Measurements from ENCODE around the gene KY. TPM values are rescaled to one million over a fixed set of nuclear protein-coding genes. Genes with fewer than 3 reads are reported as not detected.

The KY gene
- total RNA-seq, 1 donor from 2014 or later, result not detected

DNA sequence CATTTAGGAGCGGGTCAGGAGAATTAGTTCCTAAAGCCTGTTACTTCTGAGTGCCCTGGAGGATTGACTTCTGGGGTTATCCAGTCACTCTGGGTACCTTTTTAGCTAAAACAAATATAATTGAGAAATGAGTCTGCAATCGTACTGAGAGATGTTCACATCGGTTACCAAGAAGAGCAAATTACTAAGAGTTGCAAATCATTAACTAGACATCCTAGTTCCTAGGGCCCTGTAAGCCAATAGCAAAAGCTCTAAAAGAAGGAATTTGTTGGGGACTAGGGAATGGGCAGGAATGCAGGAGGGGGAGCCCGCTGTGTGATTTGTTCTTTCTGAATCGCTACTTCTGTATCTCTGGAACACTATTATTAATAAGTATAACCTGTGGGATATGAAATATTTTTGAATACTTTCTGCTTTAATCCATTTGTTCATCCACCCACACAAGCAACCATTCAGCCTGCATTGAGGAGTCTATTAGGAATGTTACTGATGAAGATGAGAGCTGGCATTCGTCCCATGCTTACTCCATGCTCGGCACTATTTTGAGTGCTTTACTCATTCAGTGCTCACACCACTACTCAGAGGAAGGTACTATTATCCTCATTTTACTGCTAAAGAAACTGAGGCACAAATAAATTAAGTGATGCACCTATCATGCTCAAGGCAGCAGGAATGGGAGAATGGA, 31.5 kb upstream of the KY start:
- H3K27me3 Mint-ChIP-seq (ENCODE audit: low read depth), result peaks cover 2% of the 10 kb centered on the region
- no peak overlapping the region for H3K4me3 Mint-ChIP-seq (ENCODE audit: low read depth)
- no peaks in the 10 kb centered on the region for H3K36me3 Mint-ChIP-seq (ENCODE audit: low read depth)
- no peak overlapping the region for H3K27ac Mint-ChIP-seq
- intact Hi-C loops (cut with micrococcal nuclease), result no loop called here
- no peak for DNase-seq (ENCODE audit: low spot score)
- H3K4me1 Mint-ChIP-seq (ENCODE audit: low read depth), result no peaks in the 10 kb centered on the region
- no peaks in the 10 kb centered on the region for H3K9me3 Mint-ChIP-seq

DNA sequence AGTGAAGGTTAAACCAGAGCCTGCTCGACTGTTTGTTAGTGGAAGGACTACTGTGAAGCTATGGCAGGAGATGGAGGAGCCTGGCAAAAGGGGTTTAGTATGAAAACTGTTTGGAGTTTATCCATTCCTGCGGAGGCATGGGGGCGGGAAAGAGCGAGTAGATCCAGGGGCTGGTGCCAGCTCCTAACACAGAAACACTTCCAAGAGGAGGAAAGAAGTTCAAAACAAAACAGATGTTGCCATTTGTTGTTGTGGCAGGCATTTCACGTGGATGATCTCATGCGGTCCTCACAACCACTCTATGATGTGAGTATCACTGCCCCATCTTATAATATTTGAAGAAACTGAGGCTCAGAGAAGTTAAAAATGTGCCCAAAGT, 30.7 kb upstream of the KY start:
- Mint-ChIP-seq H3K36me3 (ENCODE audit: low read depth) (no peaks in the 10 kb centered on the region), H3K4me3 (ENCODE audit: low read depth) (no peak overlapping the region), H3K9me3 (no peaks in the 10 kb centered on the region), H3K27ac (no peak overlapping the region), H3K27me3 (ENCODE audit: low read depth) (peaks cover 2% of the 10 kb centered on the region), H3K4me1 (ENCODE audit: low read depth) (no peaks in the 10 kb centered on the region)
- intact Hi-C loops (cut with micrococcal nuclease), result no loop called here
- DNase-seq (ENCODE audit: low spot score), result no peak

DNA sequence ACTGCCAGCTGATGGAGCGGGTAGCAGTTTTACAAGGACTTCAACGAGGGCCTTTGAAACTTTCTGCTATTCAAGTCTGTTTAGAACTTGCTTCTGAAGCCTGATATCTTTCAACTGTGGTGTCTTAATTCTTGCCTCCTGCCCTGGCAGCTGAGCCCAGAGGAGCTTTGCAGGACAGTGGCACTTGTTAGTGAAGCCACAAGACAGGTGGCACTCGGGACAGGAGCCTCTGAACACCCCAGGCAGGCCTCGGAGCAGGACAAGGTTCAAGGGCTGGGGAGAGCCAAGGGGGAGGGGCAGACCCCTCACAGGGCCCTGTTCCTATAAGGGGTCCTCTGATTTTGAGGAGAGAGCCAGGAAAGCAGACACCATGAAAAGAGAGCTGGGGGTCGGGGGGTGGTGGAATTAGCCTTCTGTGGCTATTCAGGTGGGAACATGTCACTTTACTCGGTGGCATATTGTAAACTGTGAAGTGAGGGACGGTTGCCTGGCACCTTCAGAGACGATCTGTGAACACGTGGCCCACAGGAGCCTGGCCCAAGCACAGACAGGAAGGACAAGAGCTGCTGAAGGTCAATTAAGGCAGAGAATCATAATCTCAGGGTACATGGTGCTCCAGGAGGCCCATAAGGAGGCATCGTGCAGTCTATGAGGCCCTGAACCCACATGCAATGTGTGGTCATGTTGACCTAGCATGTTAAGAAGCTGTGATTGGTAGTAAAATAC, 30.1 kb upstream of the KY start:
- DNase-seq (ENCODE audit: low spot score), result no peak
- Mint-ChIP-seq H3K4me1 (ENCODE audit: low read depth) (no peaks in the 10 kb centered on the region), H3K4me3 (ENCODE audit: low read depth) (no peak overlapping the region), H3K27me3 (ENCODE audit: low read depth) (peaks cover 2% of the 10 kb centered on the region), H3K27ac (no peak overlapping the region), H3K9me3 (no peaks in the 10 kb centered on the region), H3K36me3 (ENCODE audit: low read depth) (no peaks in the 10 kb centered on the region)
- intact Hi-C loops (cut with micrococcal nuclease), result no loop called here

DNA sequence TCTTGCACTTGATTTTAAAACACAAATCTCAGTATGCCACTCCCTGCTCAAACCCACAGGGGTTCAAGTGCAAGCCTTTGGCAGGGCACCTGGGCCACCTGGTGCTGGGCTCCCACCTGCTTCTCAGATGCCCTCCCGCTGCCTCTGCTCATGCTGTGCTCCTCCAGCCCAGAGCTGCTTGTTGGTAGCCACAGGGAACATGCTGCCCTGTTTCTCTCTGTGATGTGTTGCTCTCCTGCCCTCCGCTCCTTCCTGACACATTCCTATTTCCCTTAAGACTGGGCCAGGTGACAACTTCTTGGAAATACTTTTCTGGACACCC, 27.1 kb upstream of the KY start:
- intact Hi-C loops (cut with micrococcal nuclease), result no loop called here
- H3K9me3 Mint-ChIP-seq, result peaks cover 17% of the 10 kb centered on the region
- H3K4me3 Mint-ChIP-seq (ENCODE audit: low read depth), result no peak overlapping the region
- peaks cover 2% of the 10 kb centered on the region for H3K27me3 Mint-ChIP-seq (ENCODE audit: low read depth)
- no peak overlapping the region for H3K27ac Mint-ChIP-seq
- H3K4me1 Mint-ChIP-seq (ENCODE audit: low read depth), result no peaks in the 10 kb centered on the region
- no peak for DNase-seq (ENCODE audit: low spot score)
- H3K36me3 Mint-ChIP-seq (ENCODE audit: low read depth), result no peaks in the 10 kb centered on the region

DNA sequence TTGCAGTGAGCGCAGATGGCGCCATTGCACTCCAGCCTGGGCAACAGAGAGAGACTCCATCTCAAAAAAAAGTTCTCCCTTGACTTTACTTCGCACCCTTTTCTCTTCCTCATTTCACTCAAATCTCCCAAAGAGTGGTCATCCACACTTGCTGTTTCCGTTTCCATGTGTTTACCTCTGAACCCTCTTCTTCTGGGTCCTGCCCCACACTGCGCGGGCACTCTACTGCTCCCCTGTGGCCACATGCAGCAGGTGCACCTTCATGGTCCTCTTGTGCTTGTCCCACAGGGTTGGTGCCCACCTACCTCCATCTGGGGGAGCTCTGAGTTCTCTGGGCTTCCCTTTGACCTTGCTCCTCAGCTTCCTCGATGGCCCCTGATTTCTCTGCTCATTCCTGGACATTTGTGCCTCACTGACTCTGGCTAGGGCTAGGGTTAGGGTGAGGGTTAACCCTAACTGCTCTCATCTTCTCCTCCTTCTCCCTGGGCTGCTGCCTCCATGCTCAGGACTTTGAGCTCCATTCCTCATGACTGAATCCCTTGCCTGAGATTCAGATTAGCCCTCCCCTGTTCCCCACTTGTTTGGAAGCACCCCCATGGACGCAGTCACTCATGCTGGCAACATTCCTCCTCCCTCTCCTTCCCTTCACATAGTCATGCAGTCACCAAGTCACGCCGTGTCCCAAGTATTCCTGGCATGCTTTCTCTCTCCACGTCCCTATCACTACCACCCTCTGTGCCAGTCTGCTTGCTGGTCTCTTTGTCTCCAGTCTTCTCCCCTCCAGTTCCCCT, 26.6 kb upstream of the KY start:
- intact Hi-C loops (cut with micrococcal nuclease), result no loop called here
- Mint-ChIP-seq H3K4me1 (ENCODE audit: low read depth) (no peaks in the 10 kb centered on the region), H3K27me3 (ENCODE audit: low read depth) (peaks cover 2% of the 10 kb centered on the region), H3K36me3 (ENCODE audit: low read depth) (no peaks in the 10 kb centered on the region), H3K9me3 (peaks cover 17% of the 10 kb centered on the region), H3K27ac (no peak overlapping the region), H3K4me3 (ENCODE audit: low read depth) (no peak overlapping the region)
- DNase-seq (ENCODE audit: low spot score), result no peak

DNA sequence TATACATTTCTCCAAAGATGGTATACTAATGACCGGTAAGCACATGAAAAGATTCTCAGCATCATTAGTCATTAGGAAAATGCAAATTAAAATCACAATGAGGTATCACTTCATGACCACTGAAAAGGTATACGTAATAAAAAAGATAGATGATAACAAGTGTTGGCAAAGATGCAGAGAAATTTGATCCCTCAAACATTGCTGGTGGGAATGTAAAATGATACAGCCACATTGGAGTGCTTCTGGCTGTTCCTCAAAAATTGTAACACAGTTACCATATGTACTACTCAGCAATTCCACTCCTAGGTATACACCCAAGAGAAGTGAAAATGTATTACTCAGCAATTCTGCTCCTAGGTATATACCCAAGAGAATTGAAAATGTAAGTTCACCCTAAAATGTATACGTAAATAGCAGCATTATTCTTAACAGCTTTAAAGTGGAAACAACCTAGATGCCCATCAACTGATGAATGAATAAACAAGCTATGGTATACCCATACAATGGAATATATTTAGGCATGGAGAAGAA, 25.0 kb upstream of the KY start:
- Mint-ChIP-seq H3K36me3 (ENCODE audit: low read depth) (no peaks in the 10 kb centered on the region), H3K4me3 (ENCODE audit: low read depth) (no peak overlapping the region), H3K27me3 (ENCODE audit: low read depth) (no peaks in the 10 kb centered on the region), H3K9me3 (peaks cover 17% of the 10 kb centered on the region), H3K27ac (no peak overlapping the region), H3K4me1 (ENCODE audit: low read depth) (no peaks in the 10 kb centered on the region)
- DNase-seq (ENCODE audit: low spot score), result no peak
- intact Hi-C loops (cut with micrococcal nuclease), result no loop called here

DNA sequence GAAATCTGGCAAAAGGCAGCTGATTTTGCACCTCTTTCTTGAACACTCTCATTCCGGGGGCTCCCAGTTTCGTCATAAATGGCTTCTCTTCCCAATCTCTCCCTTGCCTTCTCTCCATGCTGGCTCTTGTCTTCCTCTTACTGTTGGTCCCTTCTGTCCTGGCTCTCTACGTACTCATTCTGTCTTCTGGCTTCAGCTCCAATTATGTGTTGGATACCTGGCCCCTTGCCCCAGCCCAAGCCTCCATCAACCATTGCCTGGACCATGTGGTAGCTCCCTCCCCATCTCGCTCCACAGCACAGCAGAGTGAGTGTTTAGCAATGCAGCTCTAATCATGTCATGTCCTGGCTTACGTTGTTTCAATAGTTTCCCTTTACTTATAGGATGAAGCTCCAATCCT, 21.7 kb upstream of the KY start:
- no peaks in the 10 kb centered on the region for H3K36me3 Mint-ChIP-seq (ENCODE audit: low read depth)
- no peak for DNase-seq (ENCODE audit: low spot score)
- H3K4me1 Mint-ChIP-seq (ENCODE audit: low read depth), result no peaks in the 10 kb centered on the region
- intact Hi-C loops (cut with micrococcal nuclease), result no loop called here
- H3K27ac Mint-ChIP-seq, result no peak overlapping the region
- peaks cover 17% of the 10 kb centered on the region for H3K9me3 Mint-ChIP-seq
- no peaks in the 10 kb centered on the region for H3K27me3 Mint-ChIP-seq (ENCODE audit: low read depth)
- H3K4me3 Mint-ChIP-seq (ENCODE audit: low read depth), result no peak overlapping the region

DNA sequence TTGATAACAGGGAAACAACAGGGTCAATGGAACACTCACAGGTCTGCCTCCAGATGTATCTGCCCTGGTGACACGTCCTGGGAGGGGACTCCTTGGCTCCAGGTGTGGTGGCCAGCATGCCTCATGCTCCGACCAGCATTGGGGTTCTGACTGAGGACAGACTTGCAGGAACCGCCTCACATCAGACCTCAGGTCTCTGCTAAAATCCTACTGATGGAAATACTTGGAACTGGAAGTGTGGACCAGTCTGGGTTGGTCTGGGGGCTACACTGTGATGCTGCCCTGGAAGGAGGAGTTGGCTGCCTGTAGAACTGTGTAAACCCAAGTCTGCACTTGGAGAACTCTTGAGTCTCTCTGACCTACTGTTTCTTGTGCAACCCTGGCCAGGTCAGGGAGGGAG, 17.1 kb upstream of the KY start:
- no peak overlapping the region for H3K4me3 Mint-ChIP-seq (ENCODE audit: low read depth)
- H3K9me3 Mint-ChIP-seq, result peaks cover under 1% of the 10 kb centered on the region
- no peaks in the 10 kb centered on the region for H3K36me3 Mint-ChIP-seq (ENCODE audit: low read depth)
- DNase-seq (ENCODE audit: low spot score), result no peak
- H3K27ac Mint-ChIP-seq, result no peak overlapping the region
- no peaks in the 10 kb centered on the region for H3K27me3 Mint-ChIP-seq (ENCODE audit: low read depth)
- H3K4me1 Mint-ChIP-seq (ENCODE audit: low read depth), result no peaks in the 10 kb centered on the region
- intact Hi-C loops (cut with micrococcal nuclease), result no loop called here

DNA sequence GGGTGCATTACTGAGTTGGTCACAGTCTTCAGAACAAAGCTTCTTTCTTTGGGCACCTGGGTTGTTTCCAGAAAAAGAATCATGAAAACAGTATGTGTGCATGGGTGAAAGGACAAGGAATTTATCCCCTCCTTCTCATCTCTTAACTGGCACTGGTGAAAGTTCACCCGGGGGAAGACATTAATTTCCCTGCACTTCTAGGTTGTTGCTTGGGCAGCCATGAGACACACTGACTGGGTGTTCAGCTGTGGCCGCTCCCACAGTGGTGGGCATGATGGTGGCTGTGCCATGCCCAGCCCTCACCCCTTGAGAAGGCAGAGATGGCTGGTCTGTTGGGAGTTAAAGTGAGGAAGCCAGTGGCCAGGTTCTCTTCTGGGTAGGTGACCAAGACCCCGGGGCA, 16.6 kb upstream of the KY start:
- Mint-ChIP-seq H3K27ac (no peak overlapping the region), H3K4me3 (ENCODE audit: low read depth) (no peak overlapping the region), H3K9me3 (no peaks in the 10 kb centered on the region), H3K27me3 (ENCODE audit: low read depth) (no peaks in the 10 kb centered on the region), H3K36me3 (ENCODE audit: low read depth) (no peaks in the 10 kb centered on the region), H3K4me1 (ENCODE audit: low read depth) (no peaks in the 10 kb centered on the region)
- intact Hi-C loops (cut with micrococcal nuclease), result no loop called here
- no peak for DNase-seq (ENCODE audit: low spot score)

DNA sequence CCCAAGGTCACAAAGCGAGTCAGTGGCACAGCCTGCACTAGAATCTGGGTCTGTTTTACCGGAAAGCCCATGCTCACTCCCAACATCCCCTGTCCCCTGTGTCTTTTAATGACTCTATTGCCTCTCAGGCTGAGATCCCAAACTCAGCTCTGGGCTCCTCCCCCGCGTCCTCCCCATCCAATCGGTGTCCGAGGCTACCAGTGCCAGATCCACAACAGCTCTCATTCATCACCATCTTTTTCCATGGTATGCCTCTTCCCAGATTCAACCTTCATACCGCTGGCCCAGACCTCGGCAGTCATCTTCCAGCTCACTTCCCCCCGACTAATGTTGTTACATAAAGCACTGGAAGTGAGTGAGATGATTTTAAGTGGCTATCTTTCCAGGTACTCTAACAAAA, 16.1 kb upstream of the KY start:
- Mint-ChIP-seq H3K36me3 (ENCODE audit: low read depth) (no peaks in the 10 kb centered on the region), H3K27me3 (ENCODE audit: low read depth) (no peaks in the 10 kb centered on the region), H3K4me1 (ENCODE audit: low read depth) (no peaks in the 10 kb centered on the region), H3K4me3 (ENCODE audit: low read depth) (no peak overlapping the region), H3K9me3 (no peaks in the 10 kb centered on the region), H3K27ac (no peak overlapping the region)
- intact Hi-C loops (cut with micrococcal nuclease), result no loop called here
- DNase-seq (ENCODE audit: low spot score), result no peak

DNA sequence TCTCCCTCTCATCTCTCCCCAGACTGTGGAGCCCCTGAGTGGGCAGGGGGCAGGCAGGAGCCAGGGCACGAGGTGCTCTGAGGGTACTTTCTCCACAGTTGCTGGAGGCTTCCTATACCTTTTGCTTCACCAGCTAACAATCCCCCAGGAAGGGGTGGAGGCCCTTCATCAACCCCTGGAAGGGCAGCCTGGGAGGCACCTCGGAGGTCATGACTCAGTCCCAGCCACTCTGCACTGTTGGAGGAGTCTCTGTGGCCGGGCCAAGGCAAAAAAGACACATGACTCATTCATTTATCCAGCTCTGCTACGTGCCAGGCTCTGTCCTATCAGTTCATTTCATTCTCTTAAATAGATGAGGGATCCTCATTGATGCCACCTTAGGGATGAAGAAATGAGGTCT, 15.6 kb upstream of the KY start:
- Mint-ChIP-seq H3K4me3 (ENCODE audit: low read depth) (no peak overlapping the region), H3K9me3 (no peaks in the 10 kb centered on the region), H3K27me3 (ENCODE audit: low read depth) (no peaks in the 10 kb centered on the region), H3K27ac (no peak overlapping the region), H3K36me3 (ENCODE audit: low read depth) (no peaks in the 10 kb centered on the region), H3K4me1 (ENCODE audit: low read depth) (no peaks in the 10 kb centered on the region)
- intact Hi-C loops (cut with micrococcal nuclease), result no loop called here
- DNase-seq (ENCODE audit: low spot score), result no peak

DNA sequence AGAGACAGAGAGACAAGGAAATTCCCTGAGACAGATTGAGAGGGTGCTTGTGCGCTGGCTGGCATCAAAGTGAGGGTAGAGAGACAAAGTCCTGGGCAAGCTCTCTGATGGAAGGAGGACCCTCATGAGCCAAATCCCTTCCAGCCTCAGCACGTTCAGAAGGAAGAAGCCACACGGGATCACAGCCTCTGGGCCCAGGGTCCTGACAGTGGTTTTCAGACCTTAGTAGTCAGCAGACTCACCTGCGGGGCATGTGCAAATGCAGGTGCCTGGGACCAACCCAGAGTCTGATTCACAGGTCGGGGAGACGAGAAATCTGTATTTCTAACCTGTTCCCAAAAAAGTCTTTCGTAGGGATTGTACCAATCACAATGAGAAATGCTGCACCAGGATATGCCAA, 15.2 kb upstream of the KY start:
- Mint-ChIP-seq H3K27me3 (ENCODE audit: low read depth) (no peaks in the 10 kb centered on the region), H3K36me3 (ENCODE audit: low read depth) (no peaks in the 10 kb centered on the region), H3K4me1 (ENCODE audit: low read depth) (no peaks in the 10 kb centered on the region), H3K27ac (no peak overlapping the region), H3K4me3 (ENCODE audit: low read depth) (no peak overlapping the region), H3K9me3 (no peaks in the 10 kb centered on the region)
- intact Hi-C loops (cut with micrococcal nuclease), result no loop called here
- no peak for DNase-seq (ENCODE audit: low spot score)

DNA sequence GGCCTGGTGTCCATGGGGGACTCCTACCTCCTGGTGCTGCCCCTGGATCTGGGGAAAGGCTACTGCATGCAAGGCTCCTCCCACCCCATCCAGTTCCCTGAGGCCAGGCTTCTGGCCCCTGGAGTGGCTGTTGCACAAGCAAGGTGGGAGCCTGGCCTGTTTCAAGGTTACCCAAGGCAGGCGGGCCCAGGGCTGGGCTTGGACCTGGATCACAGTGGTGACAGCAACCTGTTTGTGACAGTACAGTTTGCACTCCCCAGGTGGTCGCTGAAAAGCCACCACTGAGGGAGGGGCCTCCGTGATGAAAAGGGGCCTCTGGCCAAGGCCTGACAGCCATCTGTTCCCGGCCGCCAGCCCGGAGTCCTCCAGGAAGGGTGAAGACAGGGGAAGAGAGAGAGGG, 14.4 kb upstream of the KY start:
- H3K27ac Mint-ChIP-seq, result no peak overlapping the region
- no peaks in the 10 kb centered on the region for H3K36me3 Mint-ChIP-seq (ENCODE audit: low read depth)
- intact Hi-C loops (cut with micrococcal nuclease), result no loop called here
- no peaks in the 10 kb centered on the region for H3K9me3 Mint-ChIP-seq
- no peak for DNase-seq (ENCODE audit: low spot score)
- H3K4me1 Mint-ChIP-seq (ENCODE audit: low read depth), result no peaks in the 10 kb centered on the region
- H3K27me3 Mint-ChIP-seq (ENCODE audit: low read depth), result no peaks in the 10 kb centered on the region
- no peak overlapping the region for H3K4me3 Mint-ChIP-seq (ENCODE audit: low read depth)
